Breast epithelium (tissue), 3 donors: Measurements from ENCODE around the gene TRAF3.

Experiments used
- POLR2A ChIP-seq: fragments of 450-650 bp; IDR thresholded peaks from one replicate; pipeline ENCODE4 v1.6.1; 2016; ENCODE audit warnings: antibody characterized with exemption, mild to moderate bottlenecking, moderate library complexity
- POLR2AphosphoS5 ChIP-seq, 3 donors: sonication (generic); formaldehyde crosslinking; IDR thresholded peaks; one replicate each; pipeline ENCODE4 v1.6.1; 2017; ENCODE audit warnings: antibody characterized with exemption in 3 of 3
- TF ChIP-seq, protein P1 (sequence below), 3 donors: fragments of 450-650 bp; IDR thresholded peaks; one replicate each; pipeline ENCODE4 v1.5.1; 2016 to 2017; ENCODE audit warnings: antibody characterized with exemption in 3 of 3, mild to moderate bottlenecking in 3 of 3, moderate library complexity in 3 of 3

- TF ChIP-seq POLR2AphosphoS5 (IDR thresholded peaks at IDR 0.05): no peak
- TF ChIP-seq, protein P1, sequence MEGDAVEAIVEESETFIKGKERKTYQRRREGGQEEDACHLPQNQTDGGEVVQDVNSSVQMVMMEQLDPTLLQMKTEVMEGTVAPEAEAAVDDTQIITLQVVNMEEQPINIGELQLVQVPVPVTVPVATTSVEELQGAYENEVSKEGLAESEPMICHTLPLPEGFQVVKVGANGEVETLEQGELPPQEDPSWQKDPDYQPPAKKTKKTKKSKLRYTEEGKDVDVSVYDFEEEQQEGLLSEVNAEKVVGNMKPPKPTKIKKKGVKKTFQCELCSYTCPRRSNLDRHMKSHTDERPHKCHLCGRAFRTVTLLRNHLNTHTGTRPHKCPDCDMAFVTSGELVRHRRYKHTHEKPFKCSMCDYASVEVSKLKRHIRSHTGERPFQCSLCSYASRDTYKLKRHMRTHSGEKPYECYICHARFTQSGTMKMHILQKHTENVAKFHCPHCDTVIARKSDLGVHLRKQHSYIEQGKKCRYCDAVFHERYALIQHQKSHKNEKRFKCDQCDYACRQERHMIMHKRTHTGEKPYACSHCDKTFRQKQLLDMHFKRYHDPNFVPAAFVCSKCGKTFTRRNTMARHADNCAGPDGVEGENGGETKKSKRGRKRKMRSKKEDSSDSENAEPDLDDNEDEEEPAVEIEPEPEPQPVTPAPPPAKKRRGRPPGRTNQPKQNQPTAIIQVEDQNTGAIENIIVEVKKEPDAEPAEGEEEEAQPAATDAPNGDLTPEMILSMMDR (IDR thresholded peaks at IDR 0.05): no peak
- no peak for TF ChIP-seq POLR2A
Measured at GRCh38 chr14:102764220-102764671, 13.0 kb upstream of the TRAF3 start.
